Right lobe of liver (tissue), 6 donors: Measurements from ENCODE around the gene SBF2. TPM values are rescaled to one million over a fixed set of nuclear protein-coding genes. Genes with fewer than 3 reads are reported as not detected.

Experiments
- ATAC-seq, 4 donors: fragments of 200-7000 bp; cut with Tn5 transposase; one replicate each; pipeline ENCODE4 v1.9.1; 2020; ENCODE audit warnings: mild to moderate bottlenecking in 4 of 4, moderate library complexity in 4 of 4
- DNase-seq, 3 donors: peaks; one replicate each; pipeline ENCODE4 v3.0.0-alpha.2; 2020
- H3K27ac ChIP-seq, 3 donors: fragments of 200-600 bp; one replicate each; pipeline ENCODE4 v1.8.0; 2022
- H3K27me3 ChIP-seq, 2 donors: fragments of 200-600 bp; one replicate each; pipeline ENCODE4 v1.8.0; 2022
- H3K36me3 ChIP-seq, 4 donors: fragments of 200-600 bp; sonication (generic) in 1 of 4; one replicate each; pipeline versions ENCODE4 v1.5.1 to v1.8.0; 2017 to 2022; ENCODE audit warnings: control low read depth in 1 of 4
- H3K4me1 ChIP-seq, 4 donors: fragments of 200-600 bp; sonication (generic) in 1 of 4; one replicate each; pipeline versions ENCODE4 v1.5.1 to v1.8.0; 2017 to 2022; ENCODE audit warnings: control low read depth in 1 of 4
- H3K4me3 ChIP-seq, 3 donors: fragments of 200-600 bp; one replicate each; pipeline ENCODE4 v1.8.0; 2022
- H3K9me3 ChIP-seq, 4 donors: fragments of 200-600 bp; sonication (generic) in 1 of 4; one replicate each; pipeline versions ENCODE4 v1.5.1 to v1.8.0; 2017 to 2022; ENCODE audit warnings: control low read depth in 1 of 4
- POLR2A ChIP-seq: fragments of 450-650 bp; IDR thresholded peaks from one replicate; pipeline ENCODE4 v1.6.1; 2017; ENCODE audit warnings: antibody characterized with exemption, mild to moderate bottlenecking
- WGBS: methylation state at CpG from one replicate; pipeline ENCODE4 v1.1.6; 2018; ENCODE audit warnings: low coverage, low lambda C conversion rate; ENCODE audit not compliant: insufficient coverage; ENCODE audit errors: missing lambda C conversion rate; 5-methylcytosine and 5-hydroxymethylcytosine counted together
- intact Hi-C, 2 donors: fragments of 100-400 bp; cut with DNase I; formaldehyde crosslinking; loops; one replicate each; pipeline versions ENCODE4 v1.11.2 to v1.14.1; 2022
- total RNA-seq, 6 experiments: library from RNA; depleted of rRNA in 2 of 6; stranded (reverse); fragments of >200 nt in 2 of 6; fragmentation: NEBNext Ultra II Directional in 3 of 6; extraction: Animal tissue kit (Norgen Biotek cat#: 25700) in 3 of 6; gene quantifications; one replicate each; pipeline versions ENCODE4 v1.1.0 to v1.2.4, GENCODE V29; 2016 to 2023
- TF ChIP-seq, protein P1 (sequence below), 4 donors: fragments of 200-600 bp in 3 of 4; fragments of 450-650 bp in 1 of 4; IDR thresholded peaks; one replicate each; pipeline versions ENCODE4 v1.5.1 to v1.8.0; 2016 to 2022; ENCODE audit warnings: antibody characterized with exemption in 4 of 4, mild to moderate bottlenecking in 2 of 4
- donor health status: DM: no; HTN: yes; CAD: no.
- donor health status: DM: no; HTN: no; CAD: no.
- donor health status: DM: no; HTN: no; CAD: no.
- donor health status: DM: no; HTN: yes; CAD: no.
- donor health status: DM: no; HTN: yes; CAD: no.

Gene SBF2
- total RNA-seq, 6 experiments from 2014 or later, result 13.7 to 28.4 (median 21.3) TPM

DNA sequence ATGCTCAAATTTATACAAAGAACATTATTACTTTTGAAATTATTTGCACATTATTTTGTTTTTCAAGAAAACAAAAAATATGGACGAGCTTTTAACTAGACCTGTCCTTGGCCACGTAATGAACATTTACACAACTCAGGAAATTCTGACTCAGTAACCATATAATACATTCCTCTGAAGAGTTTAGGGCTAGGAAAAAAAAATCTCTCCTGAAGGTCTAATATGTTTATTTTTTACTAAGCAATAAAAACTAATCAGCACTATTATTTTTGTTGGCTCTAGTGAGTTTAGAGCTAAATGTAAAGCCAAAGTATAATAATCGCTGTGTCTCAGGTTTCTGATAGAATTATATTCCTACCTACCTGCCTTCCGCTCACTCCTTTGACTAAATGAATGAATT, 442.7 kb downstream of the SBF2 start:
- H3K36me3 ChIP-seq, result peaks cover 0 to 15% (median 1%) of the 10 kb centered on the region in 4 donors
- H3K27me3 ChIP-seq, result no peaks in the 10 kb centered on the region
- peaks cover 0 to 4% (median 0%) of the 10 kb centered on the region in 4 donors for H3K4me1 ChIP-seq
- H3K27ac ChIP-seq, result no peak overlapping the region
- 70% methylated on average over 4 of the region's 4 CpGs for whole genome bisulfite sequencing
- DNase-seq, result no peak
- no peak overlapping the region for H3K4me3 ChIP-seq
- intact Hi-C loops, result no loop called here
- no peak for ATAC-seq
- H3K9me3 ChIP-seq, result no peaks in the 10 kb centered on the region
- TF ChIP-seq POLR2A, result no peak

DNA sequence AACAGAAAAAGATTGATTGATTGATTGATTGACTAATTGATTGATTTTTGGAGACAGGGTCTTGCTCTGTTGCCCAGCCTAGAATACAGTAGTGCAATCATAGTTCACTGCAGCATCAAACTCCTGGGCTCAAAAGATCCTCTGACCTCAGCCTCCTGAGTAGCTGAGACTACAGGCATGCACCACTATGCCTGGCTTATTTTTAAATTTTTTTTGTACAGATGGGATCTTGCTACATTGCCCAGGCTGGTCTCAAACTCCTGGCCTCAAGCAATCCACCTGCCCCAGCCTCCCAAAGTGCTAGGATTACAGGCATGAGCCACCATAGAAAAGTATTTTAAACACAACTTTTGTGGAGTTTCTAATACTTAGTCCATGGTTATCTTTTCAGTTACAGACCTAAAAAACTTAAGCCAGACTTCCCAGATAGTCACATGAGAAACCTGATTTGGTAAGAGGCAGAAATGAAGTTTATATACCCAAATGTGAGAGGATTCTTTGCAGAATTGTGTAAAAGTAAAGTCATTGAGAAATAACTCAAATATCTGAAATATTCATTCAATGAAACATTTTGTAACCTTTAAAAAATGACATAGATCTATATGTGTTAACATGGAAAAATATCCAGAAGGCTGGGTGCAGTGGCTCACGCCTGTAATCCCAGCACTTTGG, 443.7 kb downstream of the SBF2 start:
- 88% methylated on average over 1 of the region's 1 CpG for WGBS
- intact Hi-C loops, result no loop called here
- Histone ChIP-seq H3K27me3 (no peaks in the 10 kb centered on the region), H3K4me3 (no peak overlapping the region), H3K27ac (no peak overlapping the region), H3K36me3 (peaks cover 0 to 17% (median 0%) of the 10 kb centered on the region in 4 donors), H3K9me3 (no peaks in the 10 kb centered on the region), H3K4me1 (peaks cover 0 to 4% (median 0%) of the 10 kb centered on the region in 4 donors)
- ATAC-seq (no peak), DNase-seq (no peak)
- TF ChIP-seq POLR2A, result no peak
- TF ChIP-seq, protein P1, sequence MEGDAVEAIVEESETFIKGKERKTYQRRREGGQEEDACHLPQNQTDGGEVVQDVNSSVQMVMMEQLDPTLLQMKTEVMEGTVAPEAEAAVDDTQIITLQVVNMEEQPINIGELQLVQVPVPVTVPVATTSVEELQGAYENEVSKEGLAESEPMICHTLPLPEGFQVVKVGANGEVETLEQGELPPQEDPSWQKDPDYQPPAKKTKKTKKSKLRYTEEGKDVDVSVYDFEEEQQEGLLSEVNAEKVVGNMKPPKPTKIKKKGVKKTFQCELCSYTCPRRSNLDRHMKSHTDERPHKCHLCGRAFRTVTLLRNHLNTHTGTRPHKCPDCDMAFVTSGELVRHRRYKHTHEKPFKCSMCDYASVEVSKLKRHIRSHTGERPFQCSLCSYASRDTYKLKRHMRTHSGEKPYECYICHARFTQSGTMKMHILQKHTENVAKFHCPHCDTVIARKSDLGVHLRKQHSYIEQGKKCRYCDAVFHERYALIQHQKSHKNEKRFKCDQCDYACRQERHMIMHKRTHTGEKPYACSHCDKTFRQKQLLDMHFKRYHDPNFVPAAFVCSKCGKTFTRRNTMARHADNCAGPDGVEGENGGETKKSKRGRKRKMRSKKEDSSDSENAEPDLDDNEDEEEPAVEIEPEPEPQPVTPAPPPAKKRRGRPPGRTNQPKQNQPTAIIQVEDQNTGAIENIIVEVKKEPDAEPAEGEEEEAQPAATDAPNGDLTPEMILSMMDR (IDR thresholded peaks at IDR 0.05), result no peak

DNA sequence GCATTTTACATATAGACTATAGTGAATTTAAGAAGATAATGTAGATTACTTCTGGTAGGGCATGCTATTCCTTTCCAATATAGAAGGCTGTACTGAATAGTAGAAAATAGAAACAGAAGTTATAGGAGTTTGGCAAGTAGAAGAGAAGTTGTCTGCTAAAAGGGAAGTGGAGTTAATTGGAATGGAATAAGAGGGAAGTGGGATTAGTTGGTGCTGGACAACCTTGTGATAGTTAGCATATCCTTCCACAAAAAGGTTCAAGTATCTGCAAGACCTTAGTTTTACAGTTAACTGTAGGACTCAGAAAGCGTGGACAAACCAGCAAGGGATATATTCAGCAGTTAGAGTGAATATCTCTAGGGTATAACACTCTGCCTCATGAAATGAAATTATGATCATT, 444.6 kb downstream of the SBF2 start:
- DNase-seq, result no peak
- WGBS, result 75% methylated on average over 1 of the region's 1 CpG
- ATAC-seq, result no peak

DNA sequence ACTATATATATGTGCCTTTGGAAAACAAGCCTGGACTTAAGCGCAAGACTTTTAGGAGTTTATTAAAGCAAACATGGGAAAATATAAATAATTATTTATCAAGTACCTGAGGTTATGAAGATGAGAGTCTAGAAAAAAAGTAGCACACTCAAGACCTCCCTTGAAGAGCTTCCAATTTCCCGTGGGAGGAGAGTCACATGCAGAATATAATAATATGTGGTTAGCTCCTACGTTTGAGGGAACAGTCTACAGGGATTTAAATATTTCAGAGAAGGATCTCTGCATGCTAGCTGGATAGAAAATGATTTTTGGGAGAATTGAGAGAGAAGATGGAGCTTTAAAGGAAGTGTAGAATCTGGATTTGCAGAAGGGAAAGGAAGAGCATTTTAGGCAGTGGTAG, 446.4 kb downstream of the SBF2 start:
- no peak overlapping the region for H3K4me3 ChIP-seq
- WGBS, result 41% methylated on average over 3 of the region's 3 CpGs
- intact Hi-C loops, result no loop called here
- H3K4me1 ChIP-seq, result no peaks in the 10 kb centered on the region
- no peak overlapping the region for H3K27ac ChIP-seq
- H3K36me3 ChIP-seq, result peaks cover 0 to 18% (median 0%) of the 10 kb centered on the region in 4 donors
- ATAC-seq (no peak), DNase-seq (no peak)
- no peaks in the 10 kb centered on the region for H3K9me3 ChIP-seq
- no peaks in the 10 kb centered on the region for H3K27me3 ChIP-seq
- TF ChIP-seq POLR2A, result no peak
- TF ChIP-seq, protein P1 (IDR thresholded peaks at IDR 0.05), result no peak

More for the DNA sequence above, 444.6 kb downstream of the SBF2 start:
- H3K4me1 ChIP-seq, result peaks cover 0 to 4% (median 0%) of the 10 kb centered on the region in 4 donors
- no peaks in the 10 kb centered on the region for H3K9me3 ChIP-seq
- H3K27me3 ChIP-seq, result no peaks in the 10 kb centered on the region
- intact Hi-C loops, result no loop called here
- no peak overlapping the region for H3K4me3 ChIP-seq
- peaks cover 0 to 18% (median 0%) of the 10 kb centered on the region in 4 donors for H3K36me3 ChIP-seq
- TF ChIP-seq POLR2A, result no peak
- TF ChIP-seq, protein P1 (IDR thresholded peaks at IDR 0.05), result no peak
- no peak overlapping the region for H3K27ac ChIP-seq

DNA sequence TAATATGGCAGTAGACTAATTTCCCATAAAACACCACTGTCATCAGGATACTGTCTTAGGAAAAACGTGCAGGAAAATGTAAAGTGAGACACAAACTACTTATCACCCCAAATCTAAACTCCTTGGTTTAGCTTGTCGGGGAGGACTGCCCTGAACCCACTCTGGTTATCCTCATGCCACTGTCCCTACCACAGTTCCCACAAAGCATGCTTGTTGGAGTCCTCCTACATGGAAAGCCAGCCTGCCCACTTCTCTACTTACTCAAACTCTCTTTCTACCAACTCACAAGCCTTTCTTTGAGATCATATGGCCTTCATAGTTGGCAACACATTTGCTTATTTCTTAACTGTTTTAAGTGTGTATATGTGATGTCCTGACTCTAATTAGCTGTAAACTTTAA, 451.1 kb downstream of the SBF2 start:
- Histone ChIP-seq H3K27ac (no peak overlapping the region), H3K4me3 (no peak overlapping the region), H3K36me3 (peaks cover 0 to 26% (median 7%) of the 10 kb centered on the region in 4 donors), H3K9me3 (no peaks in the 10 kb centered on the region), H3K4me1 (no peaks in the 10 kb centered on the region), H3K27me3 (no peaks in the 10 kb centered on the region)
- no peak for ATAC-seq
- DNase-seq, result no peak
- TF ChIP-seq POLR2A, result no peak
- TF ChIP-seq, protein P1 (IDR thresholded peaks at IDR 0.05), result no peak
- intact Hi-C loops, result no loop called here
- WGBS, result 82% methylated on average over 2 of the region's 2 CpGs
